Vagina (tissue), 2 donors: ENCODE results near the gene AK9.

Experiments
- POLR2A ChIP-seq, 2 donors: fragments of 450-650 bp; IDR thresholded peaks; one replicate each; pipeline ENCODE4 v1.6.1; 2017; ENCODE audit warnings: antibody characterized with exemption in 2 of 2, mild to moderate bottlenecking in 2 of 2, moderate library complexity in 2 of 2
- TF ChIP-seq, protein P1 (sequence below), 3 experiments: fragments of 450-650 bp in 2 of 3; fragments of 200-600 bp in 1 of 3; sonication (generic) in 1 of 3; IDR thresholded peaks; one replicate each; pipeline ENCODE4 v1.5.1; 2017 to 2019; ENCODE audit warnings: antibody characterized with exemption in 3 of 3, mild to moderate bottlenecking in 2 of 3, moderate library complexity in 2 of 3

DNA sequence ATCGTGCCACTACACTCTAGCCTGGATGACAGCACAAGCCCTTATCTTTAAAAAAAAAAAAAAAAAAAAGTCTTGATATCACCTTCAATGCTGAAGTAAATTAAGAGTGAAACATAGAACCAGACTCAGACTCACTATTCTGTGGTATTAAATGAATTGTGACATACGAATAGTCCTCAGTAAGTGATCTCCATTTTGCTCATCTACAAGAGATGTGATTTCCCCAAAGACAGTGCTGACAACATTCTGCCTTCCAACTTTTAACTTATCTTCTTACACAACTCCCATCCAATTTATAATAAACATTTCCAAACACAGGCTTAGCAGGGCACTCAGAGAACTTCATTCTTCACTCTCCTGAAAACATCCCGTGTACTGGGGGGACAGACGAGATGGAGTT lies 216.0 kb downstream of the AK9 start:
- TF ChIP-seq, protein P1, sequence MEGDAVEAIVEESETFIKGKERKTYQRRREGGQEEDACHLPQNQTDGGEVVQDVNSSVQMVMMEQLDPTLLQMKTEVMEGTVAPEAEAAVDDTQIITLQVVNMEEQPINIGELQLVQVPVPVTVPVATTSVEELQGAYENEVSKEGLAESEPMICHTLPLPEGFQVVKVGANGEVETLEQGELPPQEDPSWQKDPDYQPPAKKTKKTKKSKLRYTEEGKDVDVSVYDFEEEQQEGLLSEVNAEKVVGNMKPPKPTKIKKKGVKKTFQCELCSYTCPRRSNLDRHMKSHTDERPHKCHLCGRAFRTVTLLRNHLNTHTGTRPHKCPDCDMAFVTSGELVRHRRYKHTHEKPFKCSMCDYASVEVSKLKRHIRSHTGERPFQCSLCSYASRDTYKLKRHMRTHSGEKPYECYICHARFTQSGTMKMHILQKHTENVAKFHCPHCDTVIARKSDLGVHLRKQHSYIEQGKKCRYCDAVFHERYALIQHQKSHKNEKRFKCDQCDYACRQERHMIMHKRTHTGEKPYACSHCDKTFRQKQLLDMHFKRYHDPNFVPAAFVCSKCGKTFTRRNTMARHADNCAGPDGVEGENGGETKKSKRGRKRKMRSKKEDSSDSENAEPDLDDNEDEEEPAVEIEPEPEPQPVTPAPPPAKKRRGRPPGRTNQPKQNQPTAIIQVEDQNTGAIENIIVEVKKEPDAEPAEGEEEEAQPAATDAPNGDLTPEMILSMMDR (IDR thresholded peaks at IDR 0.05), result no peak
- TF ChIP-seq POLR2A (IDR thresholded peaks at IDR 0.05), result no peak
